Measurements from ENCODE around the gene VPREB1. TPM values are rescaled to one million over a fixed set of nuclear protein-coding genes. Genes with fewer than 3 reads are reported as not detected.

Gene VPREB1
- total RNA-seq, 4 donors from 2014 or later = not detected

GRCh38 chr22:22196833-22197477, 47.6 kb upstream of the VPREB1 start:
- no peaks in the 10 kb centered on the region for H3K9me3 ChIP-seq
- TF ChIP-seq POLR2AphosphoS5 (IDR thresholded peaks at IDR 0.05) (no peak), CTCF (IDR thresholded peaks at IDR 0.05) (no peak), POLR2A (IDR thresholded peaks at IDR 0.05; ENCODE audit: low read depth) (no peak), EP300 (IDR thresholded peaks at IDR 0.05) (no peak)
- peak; percentile 83 for DNase-seq (ENCODE audit: extremely low spot score)
- H3K4me3 ChIP-seq = no peak overlapping the region
- H3K36me3 ChIP-seq = no peaks in the 10 kb centered on the region
- H3K4me1 ChIP-seq = no peaks in the 10 kb centered on the region
- peaks cover 0 to 53% (median 6%) of the 10 kb centered on the region in 4 donors for H3K27me3 ChIP-seq
- H3K27ac ChIP-seq (replicated peaks in 1 of 4) = no peak overlapping the region
- intact Hi-C loops (cut with DNase I) = no loop called here
- 64% methylated on average over 5 of the region's 5 CpGs for WGBS

- Histone ChIP-seq H3K36me3 (no peaks in the 10 kb centered on the region), H3K9me3 (no peaks in the 10 kb centered on the region), H3K27ac (replicated peaks in 1 of 4) (no peak overlapping the region), H3K4me3 (no peak overlapping the region), H3K27me3 (peaks cover 0 to 60% (median 6%) of the 10 kb centered on the region in 4 donors), H3K4me1 (no peaks in the 10 kb centered on the region)
- intact Hi-C loops (cut with DNase I) = no loop called here
- peak; percentile 88 for DNase-seq (ENCODE audit: extremely low spot score)
- WGBS = 81% methylated on average over 4 of the region's 4 CpGs
- TF ChIP-seq POLR2AphosphoS5 (IDR thresholded peaks at IDR 0.05) (no peak), EP300 (IDR thresholded peaks at IDR 0.05) (no peak), POLR2A (IDR thresholded peaks at IDR 0.05; ENCODE audit: low read depth) (no peak), CTCF (IDR thresholded peaks at IDR 0.05) (no peak)
These were observed 46.6 kb upstream of the VPREB1 start for GRCh38 chr22:22197993-22198402.

- no peak for DNase-seq (ENCODE audit: extremely low spot score)
- no peak overlapping the region for H3K4me3 ChIP-seq
- H3K36me3 ChIP-seq = no peaks in the 10 kb centered on the region
- H3K9me3 ChIP-seq = no peaks in the 10 kb centered on the region
- 86% methylated on average over 1 of the region's 4 CpGs for WGBS
- intact Hi-C loops (cut with DNase I) = no loop called here
- peaks cover 0 to 67% (median 8%) of the 10 kb centered on the region in 4 donors for H3K27me3 ChIP-seq
- no peaks in the 10 kb centered on the region for H3K4me1 ChIP-seq
- TF ChIP-seq EP300 (IDR thresholded peaks at IDR 0.05) (no peak), CTCF (IDR thresholded peaks at IDR 0.05) (no peak), POLR2A (IDR thresholded peaks at IDR 0.05; ENCODE audit: low read depth) (no peak), POLR2AphosphoS5 (IDR thresholded peaks at IDR 0.05) (no peak)
- no peak overlapping the region for H3K27ac ChIP-seq (replicated peaks in 1 of 4)
These were observed 45.8 kb upstream of the VPREB1 start for GRCh38 chr22:22198751-22199150.

GRCh38 chr22:22199634-22200033, 45.0 kb upstream of the VPREB1 start:
- no peaks in the 10 kb centered on the region for H3K9me3 ChIP-seq
- H3K4me1 ChIP-seq = no peaks in the 10 kb centered on the region
- no peak for TF ChIP-seq EP300 (IDR thresholded peaks at IDR 0.05)
- TF ChIP-seq POLR2AphosphoS5 (IDR thresholded peaks at IDR 0.05) = no peak
- TF ChIP-seq POLR2A (IDR thresholded peaks at IDR 0.05; ENCODE audit: low read depth) = no peak
- TF ChIP-seq CTCF (IDR thresholded peaks at IDR 0.05) = no peak
- intact Hi-C loops (cut with DNase I) = no loop called here
- no peak overlapping the region for H3K4me3 ChIP-seq
- WGBS = 87% methylated on average over 1 of the region's 2 CpGs
- peaks cover 0 to 74% (median 8%) of the 10 kb centered on the region in 4 donors for H3K27me3 ChIP-seq
- no peaks in the 10 kb centered on the region for H3K36me3 ChIP-seq
- H3K27ac ChIP-seq (replicated peaks in 1 of 4) = no peak overlapping the region
- no peak for DNase-seq (ENCODE audit: extremely low spot score)
